Cortex of kidney (tissue), 1 donor: ENCODE results near the gene PDCL3.

ENCODE experiments used
- DNase-seq: peaks from one replicate; lab custom pipeline; 2025; lab: John Stamatoyannopoulos, UW

PDCL3 gene

GRCh38 chr2:100560216-100560830 is 2.5 kb upstream of the PDCL3 start:
- no peak for DNase-seq

- no peak for DNase-seq
Measured at GRCh38 chr2:100561191-100561590, 1.6 kb upstream of the PDCL3 start.

- DNase-seq: no peak
Measured at GRCh38 chr2:100563407-100564247, 834 bp downstream of the PDCL3 start.

GRCh38 chr2:100568989-100569388 is 6.2 kb downstream of the PDCL3 start:
- no peak for DNase-seq

GRCh38 chr2:100571668-100572067 is 8.9 kb downstream of the PDCL3 start:
- DNase-seq: no peak

DNA sequence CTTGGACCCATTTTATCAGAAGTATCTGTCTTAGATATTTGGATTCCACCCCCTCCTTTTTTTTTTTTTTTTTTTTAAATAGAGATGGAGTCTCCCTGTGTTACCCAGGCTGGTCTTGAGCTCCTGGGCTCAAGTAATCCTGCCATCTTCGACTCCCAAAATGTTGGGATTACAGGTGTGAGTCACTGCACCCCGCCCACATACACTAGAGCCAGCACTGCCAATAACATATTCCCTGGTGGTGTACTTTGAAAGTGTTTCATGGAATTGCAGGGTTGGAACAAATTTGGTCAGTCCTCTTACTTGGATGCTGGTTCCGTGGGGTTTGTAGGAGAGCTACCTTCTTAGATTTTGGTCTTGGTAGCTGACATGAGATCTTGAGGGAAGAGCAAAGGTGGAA is 15.0 kb downstream of the PDCL3 start:
- no peak for DNase-seq

- DNase-seq: no peak
Measured at GRCh38 chr2:100580367-100581276, 17.8 kb downstream of the PDCL3 start.

DNA sequence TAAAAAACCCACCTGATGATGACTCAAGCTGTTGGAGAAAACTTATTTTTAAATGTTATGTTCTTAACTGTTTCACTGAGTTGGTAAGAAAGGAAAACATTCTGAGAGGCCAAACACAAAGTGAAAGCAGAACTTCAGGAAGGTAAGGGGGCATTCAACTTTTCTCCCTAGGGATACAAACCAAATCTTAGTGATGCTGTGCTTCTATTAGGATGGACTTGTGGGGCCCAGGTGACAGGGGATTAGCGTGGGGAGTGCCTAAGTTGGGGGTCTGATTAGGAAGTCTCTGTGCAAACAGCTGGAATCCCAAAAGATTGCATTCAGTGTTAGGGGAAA is 18.5 kb downstream of the PDCL3 start:
- no peak for DNase-seq

GRCh38 chr2:100584816-100585215 is 22.0 kb downstream of the PDCL3 start:
- DNase-seq: no peak

DNA sequence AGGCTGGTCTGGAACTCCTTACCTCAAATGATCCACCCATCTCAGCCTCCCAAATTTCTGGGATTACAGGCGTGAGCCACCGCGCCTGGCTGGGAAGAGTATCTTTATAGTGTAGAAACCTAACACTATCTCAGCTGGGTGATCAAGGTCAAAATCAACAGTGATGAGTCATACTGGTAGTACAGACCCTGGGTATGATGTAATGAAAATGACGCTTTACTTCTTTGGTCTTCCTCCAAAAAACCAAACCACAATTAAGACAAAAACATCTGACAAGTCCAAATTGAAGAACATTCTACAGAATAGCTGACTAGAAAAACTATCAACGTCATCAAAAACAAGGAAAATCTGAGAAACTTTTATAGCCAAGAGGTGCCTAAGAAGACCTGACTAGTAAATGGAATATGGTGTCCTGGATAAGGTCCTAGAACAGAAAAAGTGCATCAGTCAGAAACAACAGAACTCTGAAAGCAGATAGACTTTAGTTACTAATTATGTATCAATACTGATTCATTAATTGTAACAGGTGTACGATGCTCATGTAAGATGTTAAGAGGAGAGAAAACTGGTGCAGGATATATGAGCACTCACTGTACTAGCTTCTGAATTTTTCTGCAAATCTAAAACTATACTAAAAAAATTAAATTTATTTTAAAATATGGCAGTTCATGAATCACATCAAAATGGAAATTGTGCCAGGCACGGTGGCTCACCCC is 25.4 kb downstream of the PDCL3 start:
- DNase-seq: no peak

DNA sequence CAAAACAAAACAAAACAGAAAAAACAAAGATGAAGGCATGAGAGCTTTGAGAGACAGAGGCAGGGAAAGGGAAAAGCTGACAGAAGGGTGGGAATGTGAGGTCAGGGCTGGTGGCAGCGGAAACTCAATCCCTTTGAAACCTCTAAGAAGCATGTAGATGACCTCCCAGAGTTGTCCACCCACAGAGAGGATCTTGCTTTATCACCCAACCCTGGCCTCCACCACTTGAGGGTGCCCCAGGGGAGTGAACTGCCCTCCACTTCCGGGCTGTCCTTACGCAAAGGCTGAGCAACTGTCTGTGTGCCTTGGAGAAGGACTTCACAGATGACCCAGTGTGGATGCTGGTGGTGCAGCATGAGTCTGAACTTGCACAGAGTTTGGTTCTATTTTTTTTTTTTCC is 26.7 kb downstream of the PDCL3 start:
- no peak for DNase-seq

DNA sequence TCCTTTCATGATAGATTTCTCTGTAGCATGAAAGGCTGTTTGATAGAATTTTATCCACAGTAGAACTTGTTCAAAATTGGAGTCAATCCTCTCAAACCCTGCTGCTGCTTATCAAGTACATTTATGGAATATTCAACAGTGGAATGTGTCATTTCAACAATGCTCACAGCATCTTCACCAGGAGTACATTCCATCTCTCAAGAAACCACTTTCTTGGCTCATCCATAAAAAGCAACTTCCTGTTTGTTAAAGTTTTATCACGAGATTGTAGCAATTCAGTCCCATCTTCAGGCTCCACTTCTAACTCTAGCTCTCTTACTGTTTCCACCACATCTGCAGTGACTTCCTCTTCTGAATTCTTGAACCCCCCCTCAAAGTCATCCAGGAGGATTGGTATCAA is 29.4 kb downstream of the PDCL3 start:
- no peak for DNase-seq

- DNase-seq: no peak
Measured at GRCh38 chr2:100596465-100596864, 33.7 kb downstream of the PDCL3 start.

DNA sequence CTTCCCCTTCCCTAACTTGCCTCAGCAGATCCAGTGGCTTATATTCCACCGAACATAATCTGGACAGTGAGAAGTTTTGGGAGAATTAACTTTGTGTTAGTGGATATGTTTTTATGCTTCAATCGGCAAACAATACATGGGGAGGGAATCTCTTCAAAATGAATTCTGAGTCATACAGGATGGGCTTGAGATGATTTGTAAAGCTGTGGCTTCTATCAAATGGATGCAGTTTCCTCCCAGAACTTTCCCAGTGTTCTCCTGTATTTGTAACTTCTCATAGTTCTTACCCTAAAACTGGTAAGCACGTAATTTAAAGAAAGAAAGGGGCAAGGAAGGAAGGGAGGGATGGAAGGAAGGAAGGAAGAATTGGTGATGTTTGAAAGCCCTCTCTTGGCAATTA is 36.8 kb downstream of the PDCL3 start:
- no peak for DNase-seq

- DNase-seq: no peak
Measured at GRCh38 chr2:100601661-100602060, 38.9 kb downstream of the PDCL3 start.

- DNase-seq: no peak
Measured at GRCh38 chr2:100603414-100603813, 40.6 kb downstream of the PDCL3 start.

- no peak for DNase-seq
Measured at GRCh38 chr2:100603948-100604633, 41.3 kb downstream of the PDCL3 start.

DNA sequence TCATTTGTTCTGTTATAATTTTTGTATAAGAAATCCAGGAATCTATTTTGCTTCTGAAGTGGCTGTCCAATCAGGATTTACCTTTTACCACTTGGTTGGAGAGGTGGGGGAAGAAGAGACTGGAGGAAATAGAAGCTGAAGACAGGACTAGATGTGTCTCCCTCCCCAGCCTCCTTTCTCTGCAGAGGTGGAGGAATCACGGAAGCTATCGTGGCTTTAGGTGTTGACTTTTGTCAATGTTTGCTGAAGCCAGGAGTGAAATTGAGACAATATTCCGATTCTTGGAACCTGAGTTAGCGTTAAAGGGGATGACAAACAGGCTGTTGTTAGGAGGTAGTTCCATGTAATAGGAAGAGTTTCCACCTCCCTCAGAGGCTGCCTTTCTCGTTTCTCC is 43.5 kb downstream of the PDCL3 start:
- DNase-seq: no peak

DNA sequence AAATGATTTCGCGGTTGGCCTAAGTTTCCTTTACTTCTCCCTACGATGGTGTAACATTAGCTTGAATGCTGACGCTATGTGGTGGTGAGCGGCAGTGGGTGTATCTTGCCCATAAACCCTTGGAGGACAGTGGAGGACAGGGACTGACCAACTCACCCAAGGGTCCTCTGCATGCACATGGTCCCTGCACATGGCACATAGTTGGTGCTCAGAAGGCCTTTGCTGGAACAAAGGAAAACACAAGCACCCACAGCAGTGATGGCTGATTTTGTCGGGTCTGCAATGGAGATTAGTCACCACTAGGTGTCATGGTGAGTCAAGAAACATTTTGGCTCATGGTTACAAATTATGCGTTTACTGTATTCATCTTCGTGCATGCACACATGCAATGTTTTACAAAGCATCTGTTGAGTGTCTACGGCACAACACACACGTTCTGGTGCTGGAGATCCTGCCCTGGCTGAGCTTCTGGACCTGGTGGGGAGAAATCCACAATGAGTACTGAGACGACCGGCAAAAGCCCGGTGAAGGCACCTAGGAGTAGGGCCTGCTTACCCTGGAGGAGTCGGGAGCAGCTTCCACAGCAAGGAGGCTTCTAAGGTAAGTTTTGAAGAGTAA is 44.0 kb downstream of the PDCL3 start:
- no peak for DNase-seq

GRCh38 chr2:100610381-100610831 is 47.6 kb downstream of the PDCL3 start:
- no peak for DNase-seq
